ENCODE results near the gene TMEM132D. TPM values are rescaled to one million over a fixed set of nuclear protein-coding genes. Genes with fewer than 3 reads are reported as not detected.

Gene TMEM132D
- polyA plus RNA-seq, 1 experiment = not detected

DNA sequence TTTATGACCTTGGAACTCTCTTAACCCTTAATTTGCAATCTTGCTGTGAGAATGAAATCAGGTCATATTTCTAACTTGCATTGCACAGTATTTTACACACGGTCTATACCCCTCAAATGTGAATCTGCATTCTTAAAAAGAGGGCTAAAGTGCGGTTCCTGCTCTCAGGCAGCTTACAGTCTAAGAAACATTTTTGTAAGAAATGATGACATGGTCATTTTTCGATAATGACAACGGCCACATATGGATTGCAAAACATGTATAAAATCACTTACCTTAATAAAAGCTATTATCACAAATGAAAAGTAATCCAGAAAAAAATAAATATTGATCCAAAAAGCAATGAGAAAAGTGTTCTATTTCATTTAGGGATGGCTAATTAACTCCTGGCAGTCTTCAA, 24.8 kb upstream of the TMEM132D start:
- no peak for DNase-seq (ENCODE audit: low read depth, low spot score)
- Histone ChIP-seq H3K27me3 (ENCODE audit: control insufficient read depth, insufficient read depth, low read length) (no peaks in the 10 kb centered on the region), H3K9me3 (ENCODE audit: control insufficient read depth, insufficient read depth, low read length) (peaks cover 58% of the 10 kb centered on the region), H3K4me3 (ENCODE audit: low read depth, low read length) (no peak overlapping the region), H3K27ac (ENCODE audit: low read depth, low read length) (no peak overlapping the region)
- TF ChIP-seq, protein P1, sequence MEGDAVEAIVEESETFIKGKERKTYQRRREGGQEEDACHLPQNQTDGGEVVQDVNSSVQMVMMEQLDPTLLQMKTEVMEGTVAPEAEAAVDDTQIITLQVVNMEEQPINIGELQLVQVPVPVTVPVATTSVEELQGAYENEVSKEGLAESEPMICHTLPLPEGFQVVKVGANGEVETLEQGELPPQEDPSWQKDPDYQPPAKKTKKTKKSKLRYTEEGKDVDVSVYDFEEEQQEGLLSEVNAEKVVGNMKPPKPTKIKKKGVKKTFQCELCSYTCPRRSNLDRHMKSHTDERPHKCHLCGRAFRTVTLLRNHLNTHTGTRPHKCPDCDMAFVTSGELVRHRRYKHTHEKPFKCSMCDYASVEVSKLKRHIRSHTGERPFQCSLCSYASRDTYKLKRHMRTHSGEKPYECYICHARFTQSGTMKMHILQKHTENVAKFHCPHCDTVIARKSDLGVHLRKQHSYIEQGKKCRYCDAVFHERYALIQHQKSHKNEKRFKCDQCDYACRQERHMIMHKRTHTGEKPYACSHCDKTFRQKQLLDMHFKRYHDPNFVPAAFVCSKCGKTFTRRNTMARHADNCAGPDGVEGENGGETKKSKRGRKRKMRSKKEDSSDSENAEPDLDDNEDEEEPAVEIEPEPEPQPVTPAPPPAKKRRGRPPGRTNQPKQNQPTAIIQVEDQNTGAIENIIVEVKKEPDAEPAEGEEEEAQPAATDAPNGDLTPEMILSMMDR (IDR thresholded peaks at IDR 0.05; ENCODE audit: low read depth, low read length) = no peak
- CTCF ChIA-PET = no interaction called here
- POLR2A ChIA-PET = no interaction called here

GRCh38 chr12:129927316-129927900, 23.6 kb upstream of the TMEM132D start:
- H3K4me3 ChIP-seq (ENCODE audit: low read depth, low read length) = no peak overlapping the region
- DNase-seq (ENCODE audit: low read depth, low spot score) = no peak
- TF ChIP-seq, protein P1 (IDR thresholded peaks at IDR 0.05; ENCODE audit: low read depth, low read length) = no peak
- H3K9me3 ChIP-seq (ENCODE audit: control insufficient read depth, insufficient read depth, low read length) = peaks cover 50% of the 10 kb centered on the region
- no peak overlapping the region for H3K27ac ChIP-seq (ENCODE audit: low read depth, low read length)
- CTCF ChIA-PET = no interaction called here
- POLR2A ChIA-PET = no interaction called here
- no peaks in the 10 kb centered on the region for H3K27me3 ChIP-seq (ENCODE audit: control insufficient read depth, insufficient read depth, low read length)

- TF ChIP-seq, protein P1 (IDR thresholded peaks at IDR 0.05; ENCODE audit: low read depth, low read length) = no peak
- no peak overlapping the region for H3K27ac ChIP-seq (ENCODE audit: low read depth, low read length)
- peaks cover 48% of the 10 kb centered on the region for H3K9me3 ChIP-seq (ENCODE audit: control insufficient read depth, insufficient read depth, low read length)
- DNase-seq (ENCODE audit: low read depth, low spot score) = no peak
- H3K4me3 ChIP-seq (ENCODE audit: low read depth, low read length) = no peak overlapping the region
- ChIA-PET POLR2A (no interaction called here), CTCF (no interaction called here)
- no peaks in the 10 kb centered on the region for H3K27me3 ChIP-seq (ENCODE audit: control insufficient read depth, insufficient read depth, low read length)
These were observed 7.7 kb upstream of the TMEM132D start for GRCh38 chr12:129911428-129912049.

DNA sequence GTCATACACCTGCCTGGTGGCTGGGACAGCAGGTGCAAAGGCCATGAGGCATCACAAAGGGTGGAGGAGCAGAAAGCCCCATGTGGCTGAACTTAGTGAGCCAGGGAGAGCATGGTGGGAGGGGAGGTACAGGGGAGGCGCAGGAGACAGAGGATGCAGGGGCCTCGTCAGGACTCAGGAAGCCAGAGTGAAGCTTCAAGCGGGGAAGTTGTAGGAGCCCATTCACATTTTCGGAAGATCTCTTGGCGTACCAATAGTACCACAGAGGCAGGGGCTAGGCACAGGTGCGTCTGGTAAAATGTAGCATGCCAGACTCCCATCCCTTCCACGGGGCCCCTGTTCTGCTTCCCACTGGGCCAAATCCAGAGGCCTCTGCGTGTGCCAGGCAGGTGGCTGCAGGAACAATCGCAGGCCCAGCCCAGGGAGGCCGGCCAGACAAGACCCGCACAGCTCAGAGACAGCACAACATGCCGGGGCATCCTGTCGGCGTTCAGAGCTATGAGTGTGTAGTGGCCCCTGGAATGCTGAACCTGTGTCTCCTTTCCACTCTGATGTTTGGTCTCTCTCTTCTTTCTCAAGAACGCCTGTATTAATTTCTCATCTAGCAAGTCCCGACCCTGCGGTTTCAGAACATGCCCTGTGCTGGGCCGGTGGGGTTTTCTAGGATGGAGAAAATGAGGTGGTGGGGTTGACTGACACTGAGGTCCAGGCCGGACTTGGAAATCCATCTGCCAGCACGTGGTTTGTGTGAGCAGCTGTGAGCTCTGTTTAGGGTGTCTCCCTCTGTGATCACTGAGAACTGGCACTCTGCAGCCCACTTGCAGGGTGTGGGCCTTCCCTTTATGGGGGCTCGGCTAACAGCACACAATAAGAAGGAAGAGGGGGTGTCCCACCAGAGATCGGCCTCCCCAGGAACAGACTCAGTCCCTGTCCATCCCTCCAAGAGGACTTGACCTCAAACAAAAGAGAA, 5.5 kb upstream of the TMEM132D start:
- no peak overlapping the region for H3K27ac ChIP-seq (ENCODE audit: low read depth, low read length)
- ChIA-PET CTCF (no interaction called here), POLR2A (no interaction called here)
- DNase-seq (ENCODE audit: low read depth, low spot score) = no peak
- peaks cover 36% of the 10 kb centered on the region for H3K9me3 ChIP-seq (ENCODE audit: control insufficient read depth, insufficient read depth, low read length)
- no peaks in the 10 kb centered on the region for H3K27me3 ChIP-seq (ENCODE audit: control insufficient read depth, insufficient read depth, low read length)
- no peak overlapping the region for H3K4me3 ChIP-seq (ENCODE audit: low read depth, low read length)
- TF ChIP-seq, protein P1 (IDR thresholded peaks at IDR 0.05; ENCODE audit: low read depth, low read length) = no peak

All from AG04450 (cell line).